Caco-2 (cell line): ENCODE data around the gene HLCS. TPM values are rescaled to one million over a fixed set of nuclear protein-coding genes. Genes with fewer than 3 reads are reported as not detected.

ENCODE experiments used
- BruUV-seq: library from RNA; stranded (reverse); fragments of 400-500 nt; replicated peaks from 2 replicates; lab custom pipeline; 2021; lab: Mats Ljungman, UMichigan
- CTCF ChIA-PET: fragments of 300-600 bp; sonication (Branson Sonifier 250); formaldehyde crosslinking; loops from one replicate; lab custom pipeline; 2022; ENCODE audit warnings: antibody characterized with exemption; lab: Charles Lee
- POLR2A ChIA-PET: fragments of 300-600 bp; sonication (Branson Sonifier 250); formaldehyde crosslinking; loops from one replicate; lab custom pipeline; 2022; ENCODE audit warnings: antibody characterized with exemption; lab: Charles Lee
- DNase-seq, 2 experiments: peaks; one replicate each; pipeline versions ENCODE4 v3.0.0 to v3.0.0-alpha.2; 2020 to 2022
- H3K27me3 ChIP-seq: replicated peaks from 2 replicates; pipeline ENCODE4 v1.6.0; 2011; ENCODE audit warnings: low read length; ENCODE audit not compliant: control insufficient read depth, insufficient read depth
- H3K36me3 ChIP-seq: 2 replicates; pipeline ENCODE4 v1.5.1; 2011; ENCODE audit warnings: low read length; ENCODE audit not compliant: control insufficient read depth, insufficient read depth
- H3K4me1 ChIP-seq: fragments of 250-450 bp; sonication (Bioruptor Pico); 2 replicates; pipeline ENCODE4 v1.5.1; 2020; ENCODE audit warnings: mild to moderate bottlenecking
- H3K4me3 ChIP-seq: 2 replicates; pipeline ENCODE4 v1.5.1; 2011; ENCODE audit warnings: low read depth, mild to moderate bottlenecking, control low read depth, low read length
- H3K9me3 ChIP-seq: fragments of 250-450 bp; sonication (Bioruptor Pico); 2 replicates; pipeline ENCODE4 v1.5.1; 2020; ENCODE audit warnings: mild to moderate bottlenecking, moderate library complexity
- H3K27ac Mint-ChIP-seq: one replicate; pipeline ENCODE4 v1.8.0; 2022; ENCODE audit warnings: mixed read lengths; ENCODE audit not compliant: unreplicated experiment
- H3K27me3 Mint-ChIP-seq: one replicate; pipeline ENCODE4 v1.8.0; 2022; ENCODE audit warnings: mixed read lengths; ENCODE audit not compliant: insufficient read depth, unreplicated experiment
- H3K36me3 Mint-ChIP-seq: one replicate; pipeline ENCODE4 v1.8.0; 2022; ENCODE audit warnings: mild to moderate bottlenecking, mixed read lengths; ENCODE audit not compliant: insufficient read depth, unreplicated experiment
- H3K4me1 Mint-ChIP-seq: one replicate; pipeline ENCODE4 v1.8.0; 2022; ENCODE audit warnings: low read depth, mixed read lengths; ENCODE audit not compliant: unreplicated experiment
- H3K4me3 Mint-ChIP-seq: one replicate; pipeline ENCODE4 v1.8.0; 2022; ENCODE audit warnings: mild to moderate bottlenecking, moderate library complexity, mixed read lengths; ENCODE audit not compliant: unreplicated experiment
- H3K9me3 Mint-ChIP-seq: one replicate; pipeline ENCODE4 v1.8.0; 2022; ENCODE audit warnings: mixed read lengths; ENCODE audit not compliant: unreplicated experiment
- intact Hi-C: fragments of 100-400 bp; cut with micrococcal nuclease; formaldehyde crosslinking; loops from one replicate; pipeline ENCODE4 v1.10.0; 2022; ENCODE audit not compliant: unreplicated experiment
- total RNA-seq: library from RNA; stranded (reverse); gene quantifications from 2 replicates; pipeline ENCODE4 v1.2.3, GENCODE V29; 2022
- TF ChIP-seq, protein P1 (sequence below), 2 experiments: fragments of 200-600 bp in 1 of 2; IDR thresholded peaks; 1 replicate in 1 of 2; 2 replicates in 1 of 2; pipeline versions ENCODE4 v1.5.1 to v1.8.0; 2011 to 2022; ENCODE audit warnings: antibody characterized with exemption in 1 of 2, control low read depth in 1 of 2, inconsistent platforms in 1 of 2, low read depth in 1 of 2, low read length in 1 of 2, mild to moderate bottlenecking in 1 of 2, moderate library complexity in 1 of 2; ENCODE audit not compliant: insufficient read depth in 1 of 2, severe bottlenecking in 1 of 2, unreplicated experiment in 1 of 2

Gene HLCS
- total RNA-seq, 1 experiment from 2014 or later: 26.2 TPM

DNA sequence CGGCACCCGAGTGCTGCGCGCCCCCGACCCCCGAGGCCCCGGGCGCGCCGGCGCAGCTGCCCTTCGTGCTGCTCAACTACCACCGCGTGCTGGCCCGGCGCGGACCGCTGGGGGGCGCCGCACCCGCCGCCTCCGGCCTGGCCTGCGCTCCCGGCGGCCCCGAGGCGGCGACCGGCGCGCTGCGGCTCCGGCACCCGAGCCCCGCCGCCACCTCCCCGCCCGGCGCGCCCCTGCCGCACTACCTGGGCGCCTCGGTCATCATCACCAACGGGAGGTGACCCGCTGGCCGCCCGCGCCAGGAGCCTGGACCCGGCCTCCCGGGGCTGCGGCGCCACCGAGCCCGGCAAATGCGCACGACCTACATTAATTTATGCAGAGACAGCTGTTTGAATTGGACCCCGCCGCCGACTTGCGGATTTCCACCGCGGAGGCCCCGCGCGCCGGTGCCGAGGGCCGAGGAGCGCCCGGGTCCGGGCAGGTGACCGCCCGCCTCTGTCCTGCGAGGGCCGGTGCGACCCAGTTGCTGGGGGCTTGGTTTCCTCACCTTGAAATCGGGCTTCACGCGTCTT, 218.6 kb downstream of the HLCS start:
- H3K36me3 Mint-ChIP-seq: peaks cover 25% of the 10 kb centered on the region
- H3K4me1 Mint-ChIP-seq: peaks cover 11% of the 10 kb centered on the region
- BruUV-seq: no TSS peak
- H3K9me3 ChIP-seq: no peaks in the 10 kb centered on the region
- H3K4me3 ChIP-seq: peak overlapping the region; percentile 63
- no peaks in the 10 kb centered on the region for H3K9me3 Mint-ChIP-seq
- H3K27ac Mint-ChIP-seq: peak overlapping the region; percentile 97
- no peaks in the 10 kb centered on the region; the same call in 1 of the 2 replicates for H3K36me3 ChIP-seq
- TF ChIP-seq, protein P1, sequence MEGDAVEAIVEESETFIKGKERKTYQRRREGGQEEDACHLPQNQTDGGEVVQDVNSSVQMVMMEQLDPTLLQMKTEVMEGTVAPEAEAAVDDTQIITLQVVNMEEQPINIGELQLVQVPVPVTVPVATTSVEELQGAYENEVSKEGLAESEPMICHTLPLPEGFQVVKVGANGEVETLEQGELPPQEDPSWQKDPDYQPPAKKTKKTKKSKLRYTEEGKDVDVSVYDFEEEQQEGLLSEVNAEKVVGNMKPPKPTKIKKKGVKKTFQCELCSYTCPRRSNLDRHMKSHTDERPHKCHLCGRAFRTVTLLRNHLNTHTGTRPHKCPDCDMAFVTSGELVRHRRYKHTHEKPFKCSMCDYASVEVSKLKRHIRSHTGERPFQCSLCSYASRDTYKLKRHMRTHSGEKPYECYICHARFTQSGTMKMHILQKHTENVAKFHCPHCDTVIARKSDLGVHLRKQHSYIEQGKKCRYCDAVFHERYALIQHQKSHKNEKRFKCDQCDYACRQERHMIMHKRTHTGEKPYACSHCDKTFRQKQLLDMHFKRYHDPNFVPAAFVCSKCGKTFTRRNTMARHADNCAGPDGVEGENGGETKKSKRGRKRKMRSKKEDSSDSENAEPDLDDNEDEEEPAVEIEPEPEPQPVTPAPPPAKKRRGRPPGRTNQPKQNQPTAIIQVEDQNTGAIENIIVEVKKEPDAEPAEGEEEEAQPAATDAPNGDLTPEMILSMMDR (IDR thresholded peaks at IDR 0.05; ENCODE audit: insufficient read depth in 1 of 2, low read depth in 1 of 2, low read length in 1 of 2, severe bottlenecking in 1 of 2, unreplicated experiment in 1 of 2): peak in 1 of 2 experiments; percentile 23
- no peaks in the 10 kb centered on the region for H3K27me3 ChIP-seq
- ChIA-PET POLR2A (interaction anchor here (0.6 kb wide), 2 partner anchors 218 to 473 kb away, joined by 3 to 4 read pairs; no protein-coding TSS in a partner anchor), CTCF (interaction anchor here (0.5 to 1.8 kb wide), 3 partner anchors 169 to 715 kb away, joined by 3 to 8 read pairs (median 3); no protein-coding TSS in a partner anchor)
- peaks cover 31% of the 10 kb centered on the region for H3K4me1 ChIP-seq
- peak; percentile 65 to 91 for DNase-seq
- H3K27me3 Mint-ChIP-seq: no peaks in the 10 kb centered on the region
- peak overlapping the region; percentile 76 for H3K4me3 Mint-ChIP-seq
- intact Hi-C loops: loop anchor here (2.0 to 5.0 kb wide), 3 partner anchors 49 to 179 kb away; partner anchors contain the start of gene SIM2

DNA sequence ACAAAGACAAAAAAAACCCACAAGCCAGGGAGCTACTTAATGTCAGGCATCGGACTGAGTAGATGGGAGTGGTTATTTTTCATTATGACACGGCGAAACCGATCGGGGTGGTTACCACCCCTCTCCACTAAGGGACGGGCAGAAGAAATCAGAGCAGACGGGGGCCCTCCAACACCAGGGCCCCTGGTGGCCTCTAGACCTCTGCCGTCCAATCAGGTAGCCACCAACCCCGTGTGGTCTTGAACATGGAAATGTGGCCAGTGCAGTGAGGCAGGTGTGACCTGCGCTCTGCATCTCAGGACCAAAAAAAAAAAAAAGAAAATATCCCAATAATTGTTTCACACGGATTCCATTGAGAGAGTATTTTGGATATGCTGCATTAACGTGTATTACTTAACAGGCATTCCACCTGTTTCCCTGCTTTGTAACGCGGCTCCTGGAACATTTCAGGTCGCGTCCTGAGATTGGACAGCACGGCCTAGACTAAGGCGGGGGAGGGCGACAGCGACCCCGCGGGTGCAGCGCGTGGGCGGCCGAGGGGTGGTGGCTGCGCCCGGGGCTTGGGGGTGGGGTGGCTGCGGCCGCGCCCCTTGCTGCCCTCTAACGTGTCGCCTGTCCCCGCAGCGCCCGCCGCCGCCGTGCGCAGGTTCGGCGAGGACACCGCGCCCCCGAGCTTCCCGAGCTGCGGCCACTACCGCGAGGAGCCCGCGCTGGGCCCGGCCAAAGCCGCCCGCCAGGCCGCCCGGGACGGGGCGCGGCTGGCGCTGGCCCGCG, 219.2 kb downstream of the HLCS start:
- peaks cover 11% of the 10 kb centered on the region for H3K4me1 Mint-ChIP-seq
- H3K4me3 Mint-ChIP-seq: peak overlapping the region; percentile 76
- Histone ChIP-seq H3K9me3 (no peaks in the 10 kb centered on the region), H3K4me1 (peaks cover 31% of the 10 kb centered on the region), H3K27me3 (no peaks in the 10 kb centered on the region), H3K4me3 (peak overlapping the region; percentile 37), H3K36me3 (no peaks in the 10 kb centered on the region; the same call in 1 of the 2 replicates)
- no peaks in the 10 kb centered on the region for H3K27me3 Mint-ChIP-seq
- POLR2A ChIA-PET: interaction anchor here (0.6 kb wide), 1 partner anchor 474 kb away, joined by 4 read pairs; no protein-coding TSS in a partner anchor
- intact Hi-C loops: loop anchor here (2.0 to 5.0 kb wide), 2 partner anchors 48 to 105 kb away; partner anchors contain the start of gene SIM2
- H3K27ac Mint-ChIP-seq: peak overlapping the region; percentile 88
- CTCF ChIA-PET: interaction anchor here (0.5 to 1.8 kb wide), 3 partner anchors 107 to 716 kb away, joined by 3 to 8 read pairs (median 3); no protein-coding TSS in a partner anchor
- peak; percentile 16 to 42 for DNase-seq
- TF ChIP-seq, protein P1 (IDR thresholded peaks at IDR 0.05; ENCODE audit: insufficient read depth in 1 of 2, low read depth in 1 of 2, low read length in 1 of 2, severe bottlenecking in 1 of 2, unreplicated experiment in 1 of 2): no peak
- no peaks in the 10 kb centered on the region for H3K9me3 Mint-ChIP-seq
- no TSS peak for BruUV-seq
- peaks cover 25% of the 10 kb centered on the region for H3K36me3 Mint-ChIP-seq

DNA sequence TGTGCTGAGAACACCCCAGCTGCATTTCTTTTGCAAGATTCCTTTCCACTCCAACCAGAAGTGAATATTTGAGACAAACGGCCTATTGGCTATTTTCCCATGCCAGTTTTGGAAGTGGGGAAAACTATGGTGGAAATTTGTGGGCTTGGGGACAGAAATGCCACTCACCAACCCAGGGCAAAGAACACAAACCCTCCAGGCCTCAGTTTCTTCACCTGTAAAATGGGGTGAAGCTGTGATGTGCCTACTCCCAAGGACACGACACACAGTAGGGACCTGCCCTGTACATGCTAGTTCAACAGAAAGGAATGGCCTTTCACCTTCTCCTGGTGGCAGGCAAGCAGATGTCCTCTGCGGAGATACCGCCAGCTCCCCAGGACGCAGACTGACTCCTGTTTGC, 221.0 kb downstream of the HLCS start:
- Histone ChIP-seq H3K9me3 (no peaks in the 10 kb centered on the region), H3K4me1 (peaks cover 25% of the 10 kb centered on the region), H3K4me3 (no peak overlapping the region), H3K27me3 (no peaks in the 10 kb centered on the region), H3K36me3 (no peaks in the 10 kb centered on the region; the same call in 1 of the 2 replicates)
- no peak overlapping the region for H3K4me3 Mint-ChIP-seq
- no peaks in the 10 kb centered on the region for H3K9me3 Mint-ChIP-seq
- H3K4me1 Mint-ChIP-seq: peaks cover 9% of the 10 kb centered on the region
- POLR2A ChIA-PET: no interaction called here
- DNase-seq: no peak
- no TSS peak for BruUV-seq
- intact Hi-C loops: loop anchor here (5.0 kb wide), 1 partner anchor 103 kb away; no protein-coding TSS in a partner anchor
- H3K36me3 Mint-ChIP-seq: peaks cover 25% of the 10 kb centered on the region
- H3K27me3 Mint-ChIP-seq: no peaks in the 10 kb centered on the region
- no peak overlapping the region for H3K27ac Mint-ChIP-seq
- CTCF ChIA-PET: interaction anchor here (1.1 kb wide), 1 partner anchor 8 kb away, joined by 3 read pairs; no protein-coding TSS in a partner anchor
- TF ChIP-seq, protein P1 (IDR thresholded peaks at IDR 0.05; ENCODE audit: insufficient read depth in 1 of 2, low read depth in 1 of 2, low read length in 1 of 2, severe bottlenecking in 1 of 2, unreplicated experiment in 1 of 2): no peak
